GM12864 (cell line): ENCODE data around the gene SDHAF1.

Experiments used
- DNase-seq: peaks from one replicate; pipeline ENCODE4 v3.0.0-alpha.2; 2011; ENCODE audit warnings: low read depth
- H3K4me3 ChIP-seq: 2 replicates; pipeline ENCODE4 v1.5.1; 2011; ENCODE audit warnings: mild to moderate bottlenecking, low read depth, low read length, control low read depth
- CTCF ChIP-seq: IDR thresholded peaks from 2 replicates; pipeline ENCODE4 v1.5.1; 2011; ENCODE audit warnings: low read depth, mild to moderate bottlenecking, moderate library complexity, low read length, control low read depth, inconsistent platforms; ENCODE audit errors: missing control alignments

The SDHAF1 gene

DNA sequence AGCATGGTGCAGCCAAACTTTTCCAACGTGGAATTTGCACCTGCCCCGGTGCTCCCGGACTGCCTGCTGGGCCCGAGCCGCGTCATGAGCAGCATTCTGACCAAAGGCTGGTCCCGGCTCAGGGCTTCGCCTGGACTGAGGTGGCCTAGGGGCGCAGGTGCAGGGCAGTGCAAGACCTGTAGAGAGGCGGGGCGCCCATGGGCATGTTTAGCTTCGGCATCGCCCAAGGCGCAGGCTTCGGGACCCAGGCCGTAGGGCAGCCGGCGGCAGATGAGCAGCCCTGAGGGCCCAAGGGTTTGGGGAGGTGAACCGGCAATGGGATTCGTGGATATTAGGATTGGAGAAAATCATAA lies 35.0 kb upstream of the SDHAF1 start:
- DNase-seq, result no peak
- no peak overlapping the region for H3K4me3 ChIP-seq
- no peak for TF ChIP-seq CTCF

GRCh38 chr19:35960432-35960972 lies 34.5 kb upstream of the SDHAF1 start:
- no peak overlapping the region for H3K4me3 ChIP-seq
- TF ChIP-seq CTCF, result no peak
- no peak for DNase-seq

DNA sequence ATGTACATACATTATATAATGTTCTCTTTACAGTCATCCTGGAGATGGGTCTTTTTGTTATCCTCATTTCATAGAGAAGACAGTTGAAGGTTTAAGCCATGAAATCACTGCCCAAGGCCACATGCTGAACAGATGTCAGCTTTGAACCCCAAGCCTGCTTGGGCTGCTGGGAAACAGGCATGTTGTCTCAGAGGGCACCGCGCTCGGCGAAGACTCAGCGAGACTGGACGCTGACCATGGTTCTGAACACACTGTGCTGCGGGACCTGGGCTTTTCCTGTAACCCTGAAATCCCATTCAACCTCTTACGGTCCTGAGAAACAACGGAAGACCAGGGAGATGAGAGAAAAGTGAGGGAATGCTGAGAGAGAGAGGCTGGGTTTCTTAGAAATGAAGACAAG lies 31.5 kb upstream of the SDHAF1 start:
- TF ChIP-seq CTCF, result no peak
- H3K4me3 ChIP-seq, result no peak overlapping the region
- DNase-seq, result no peak

DNA sequence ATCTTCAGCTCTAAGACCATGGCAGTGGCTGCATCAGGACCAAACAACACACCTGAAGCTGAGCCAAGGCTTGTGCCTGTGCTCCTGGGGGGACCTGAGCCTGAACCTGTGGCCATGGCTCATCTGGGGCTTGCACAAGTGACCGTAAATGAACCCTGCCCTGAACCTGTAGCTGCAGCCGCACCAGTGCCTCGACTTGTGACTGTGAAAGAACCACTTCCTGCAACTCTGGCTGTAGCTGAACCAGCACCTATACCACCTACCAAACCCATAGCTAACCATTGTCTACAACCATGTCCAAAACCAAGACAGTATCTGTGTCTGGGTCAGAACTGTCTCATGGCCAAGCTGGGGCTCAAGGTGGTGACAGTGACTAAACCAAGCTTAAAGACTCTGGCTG lies 28.2 kb upstream of the SDHAF1 start:
- no peak for DNase-seq
- TF ChIP-seq CTCF, result no peak

DNA sequence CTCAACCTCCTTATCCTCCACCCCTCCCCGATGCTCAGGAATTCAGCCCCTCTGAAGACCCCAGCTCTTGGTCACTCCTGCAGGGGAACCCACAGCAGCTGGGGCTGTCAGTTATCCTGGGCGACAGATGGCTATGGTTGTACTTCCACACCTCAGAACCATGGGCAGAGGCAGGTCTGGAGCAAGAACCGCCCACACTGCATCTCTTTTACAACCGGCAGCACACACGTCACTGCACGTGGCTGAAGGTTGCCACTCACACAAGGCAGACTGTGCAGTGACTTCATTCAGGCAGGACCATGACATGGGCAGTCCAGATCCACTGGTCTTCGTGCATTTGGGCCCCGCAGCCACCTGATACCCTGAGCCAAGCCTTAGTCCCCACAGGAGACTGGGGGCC lies 21.5 kb upstream of the SDHAF1 start:
- TF ChIP-seq CTCF, result no peak
- no peak overlapping the region for H3K4me3 ChIP-seq
- DNase-seq, result no peak

More for the DNA sequence above, 28.2 kb upstream of the SDHAF1 start:
- no peak overlapping the region for H3K4me3 ChIP-seq

GRCh38 chr19:35975608-35976214 lies 19.3 kb upstream of the SDHAF1 start:
- no peak overlapping the region for H3K4me3 ChIP-seq
- DNase-seq, result no peak
- no peak for TF ChIP-seq CTCF
